Skeletal muscle satellite cell (primary cell): ENCODE measurements around the gene ZNF549.

ENCODE experiments used
- H3K27me3 ChIP-seq: 2 replicates; pipeline ENCODE4 v1.7.0; 2013; ENCODE audit warnings: low read length; ENCODE audit not compliant: control insufficient read depth, insufficient read depth
- H3K36me3 ChIP-seq: 2 replicates; pipeline ENCODE4 v1.7.0; 2013; ENCODE audit warnings: mild to moderate bottlenecking, control low read depth, low read length; ENCODE audit not compliant: insufficient read depth
- H3K4me1 ChIP-seq: 2 replicates; pipeline ENCODE4 v1.7.0; 2013; ENCODE audit warnings: low read length; ENCODE audit not compliant: control insufficient read depth, insufficient read depth
- H3K4me2 ChIP-seq: 2 replicates; pipeline ENCODE4 v1.7.0; 2013; ENCODE audit warnings: mild to moderate bottlenecking, low read length
- H3K4me3 ChIP-seq: 2 replicates; pipeline ENCODE4 v1.7.0; 2013; ENCODE audit warnings: low read length
- H3K9ac ChIP-seq: 2 replicates; pipeline ENCODE4 v1.7.0; 2013; ENCODE audit warnings: mild to moderate bottlenecking, low read depth, low read length, moderate library complexity
- H3K9me3 ChIP-seq: replicated peaks from 2 replicates; pipeline ENCODE4 v1.7.0; 2013; ENCODE audit warnings: mild to moderate bottlenecking, control low read depth, low read length

ZNF549 gene

DNA sequence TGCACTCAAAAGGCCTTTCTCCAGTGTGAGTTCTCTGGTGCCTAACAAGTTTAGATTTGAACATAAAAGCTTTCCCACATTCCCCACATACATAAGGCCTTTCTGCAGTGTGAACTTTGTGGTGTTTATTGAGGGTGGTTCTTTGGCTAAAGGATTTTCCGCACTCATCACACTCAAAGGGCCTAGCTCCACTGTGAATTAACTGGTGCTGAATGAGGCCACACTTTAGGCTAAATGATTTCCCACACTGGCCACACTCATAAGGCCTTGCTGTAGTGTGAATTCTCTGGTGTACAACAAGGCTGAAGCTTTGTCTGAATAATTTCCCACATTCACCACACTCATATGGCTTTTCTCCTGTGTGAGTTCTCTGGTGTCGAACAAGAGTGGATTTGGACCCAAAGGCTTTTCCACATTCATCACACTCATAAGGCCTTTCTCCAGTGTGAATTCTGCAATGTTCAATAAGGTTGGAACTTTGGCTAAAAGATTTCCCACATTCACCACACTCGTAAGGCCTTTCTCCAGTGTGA lies 45.3 kb downstream of the ZNF549 start:
- Histone ChIP-seq H3K4me2 (no peak overlapping the region), H3K9ac (no peak overlapping the region), H3K9me3 (peaks cover 73% of the 10 kb centered on the region), H3K4me1 (peaks cover 2% of the 10 kb centered on the region), H3K36me3 (peaks cover 64% of the 10 kb centered on the region), H3K27me3 (no peaks in the 10 kb centered on the region), H3K4me3 (no peak overlapping the region)

- Histone ChIP-seq H3K9ac (no peak overlapping the region), H3K27me3 (no peaks in the 10 kb centered on the region), H3K36me3 (peaks cover 61% of the 10 kb centered on the region), H3K9me3 (peaks cover 59% of the 10 kb centered on the region), H3K4me3 (no peak overlapping the region), H3K4me2 (no peak overlapping the region), H3K4me1 (peaks cover 7% of the 10 kb centered on the region)
Observed at GRCh38 chr19:57576661-57577060, 49.5 kb downstream of the ZNF549 start.

DNA sequence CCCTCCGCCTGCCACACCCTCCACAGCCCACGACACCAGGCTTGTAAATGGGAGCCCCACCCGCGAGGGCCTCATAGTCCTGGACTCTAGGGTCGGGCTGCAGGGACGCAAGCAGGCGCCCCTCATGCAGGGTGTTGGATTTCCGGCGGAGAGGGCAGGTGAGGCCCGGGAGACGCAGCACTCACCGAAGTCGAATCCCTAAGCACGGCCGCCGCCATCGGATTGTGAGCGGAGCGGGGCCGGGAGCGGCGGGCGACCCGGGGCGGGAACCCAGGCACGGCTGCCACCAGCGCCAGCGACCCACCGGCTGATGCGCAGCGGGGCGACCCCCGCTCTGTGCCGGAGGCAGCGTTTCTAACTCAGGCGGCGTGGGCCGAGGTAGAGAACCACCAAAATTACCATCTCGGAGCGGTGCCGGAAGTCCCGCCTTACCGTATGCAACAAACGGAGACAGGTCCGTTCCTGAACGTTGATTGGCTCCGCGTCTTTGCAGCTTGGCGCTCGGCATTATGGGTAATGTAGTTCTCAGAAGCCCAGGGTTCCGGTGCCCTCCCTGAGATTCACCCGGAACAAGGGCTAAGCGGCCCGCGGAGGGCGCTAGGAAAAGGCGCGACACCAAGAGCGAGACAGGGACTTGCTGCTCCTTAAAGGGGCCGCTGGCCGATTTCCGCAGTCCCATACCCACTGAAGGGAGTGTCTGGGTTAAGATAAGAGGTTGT lies 51.5 kb downstream of the ZNF549 start, which contains the start of gene ZNF416:
Gene ZNF416, minus strand, starts transcription at position 425 of the 719 bp plus-strand sequence. Its CDS starts 207 bp downstream, at position 218.
- Histone ChIP-seq H3K36me3 (peaks cover 41% of the 10 kb centered on the region), H3K27me3 (no peaks in the 10 kb centered on the region), H3K4me1 (peaks cover 13% of the 10 kb centered on the region), H3K9me3 (peaks cover 43% of the 10 kb centered on the region), H3K9ac (peak within 1 kb of the TSS; percentile 88), H3K4me2 (peak within 1 kb of the TSS; percentile 76), H3K4me3 (peak within 1 kb of the TSS; percentile 90)

DNA sequence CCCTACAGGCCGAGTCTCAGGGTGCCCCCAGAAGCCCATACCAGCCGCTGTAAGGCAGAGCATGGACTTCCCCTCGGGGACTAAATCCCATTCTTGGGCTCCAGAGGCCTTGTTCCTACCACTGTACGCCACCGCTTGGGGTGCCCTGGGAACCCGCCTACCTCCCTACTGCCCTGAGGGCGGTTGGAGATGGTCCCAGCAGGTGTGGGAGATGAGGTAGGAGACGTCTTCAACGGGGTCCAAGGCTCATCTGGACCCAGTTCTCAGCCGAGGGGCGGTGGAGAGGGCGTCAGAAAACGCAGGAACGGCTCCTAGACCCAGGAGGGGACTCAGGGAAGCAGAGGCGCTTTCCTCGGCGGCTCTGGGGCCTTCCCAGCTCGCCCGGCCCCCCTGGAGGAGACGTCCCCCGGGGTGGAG lies 56.0 kb downstream of the ZNF549 start:
- peaks cover 17% of the 10 kb centered on the region for H3K4me1 ChIP-seq
- peak overlapping the region; percentile 75 for H3K4me3 ChIP-seq
- H3K4me2 ChIP-seq: peak overlapping the region; percentile 87
- no peak overlapping the region for H3K9ac ChIP-seq
- peaks cover 6% of the 10 kb centered on the region for H3K36me3 ChIP-seq
- peaks cover 4% of the 10 kb centered on the region for H3K9me3 ChIP-seq
- H3K27me3 ChIP-seq: no peaks in the 10 kb centered on the region

DNA sequence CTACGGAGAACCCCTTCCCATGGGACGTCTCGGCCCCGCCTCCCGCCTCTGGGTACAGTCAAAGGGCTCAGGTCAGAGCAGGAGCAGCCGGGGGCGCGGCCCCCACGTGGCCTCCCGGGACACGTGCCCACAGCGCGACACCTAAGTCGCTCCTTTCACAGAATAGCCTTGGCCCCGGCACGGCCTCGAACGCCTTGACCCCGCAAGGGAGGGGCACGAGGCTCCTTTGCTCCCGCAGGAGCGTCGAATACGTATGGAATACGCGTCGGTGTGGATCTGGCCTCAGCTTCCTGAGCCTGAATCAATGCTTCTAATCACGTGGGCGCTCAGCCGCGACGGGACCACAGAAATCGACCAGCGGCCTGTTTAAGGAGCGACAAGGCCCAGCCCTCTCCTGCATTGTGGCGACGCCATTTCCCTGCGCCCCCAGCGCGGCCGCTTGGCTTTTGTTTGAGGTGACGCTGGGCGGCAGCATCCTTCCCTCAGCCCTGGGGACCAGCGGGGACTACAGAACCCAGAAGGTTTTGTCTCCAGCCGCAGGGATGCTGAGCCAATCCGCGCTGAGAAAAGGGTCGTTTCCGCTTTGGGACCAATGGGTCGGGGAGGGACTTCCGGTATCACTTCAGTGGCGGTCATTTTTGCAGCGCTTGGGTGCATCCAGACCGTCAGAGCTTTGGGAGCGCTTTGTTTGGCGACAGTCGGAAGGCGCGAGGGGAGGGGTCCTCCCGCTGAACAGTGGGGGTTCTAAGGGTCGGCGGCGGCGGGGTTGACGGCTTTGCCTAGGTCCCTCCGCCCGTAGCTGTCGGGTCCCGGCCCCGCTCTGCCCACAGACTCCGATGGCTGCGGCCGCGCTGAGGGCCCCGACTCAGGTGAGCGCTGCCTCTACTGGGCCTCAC lies 56.6 kb downstream of the ZNF549 start, which contains the start of gene ZIK1:
Gene ZIK1, plus strand, starts transcription at position 625 of the 896 bp plus-strand sequence. Its CDS starts 212 bp downstream, at position 837.
- peaks cover 17% of the 10 kb centered on the region for H3K4me1 ChIP-seq
- H3K27me3 ChIP-seq: no peaks in the 10 kb centered on the region
- peak within 1 kb of the TSS; percentile 76 for H3K9ac ChIP-seq

DNA sequence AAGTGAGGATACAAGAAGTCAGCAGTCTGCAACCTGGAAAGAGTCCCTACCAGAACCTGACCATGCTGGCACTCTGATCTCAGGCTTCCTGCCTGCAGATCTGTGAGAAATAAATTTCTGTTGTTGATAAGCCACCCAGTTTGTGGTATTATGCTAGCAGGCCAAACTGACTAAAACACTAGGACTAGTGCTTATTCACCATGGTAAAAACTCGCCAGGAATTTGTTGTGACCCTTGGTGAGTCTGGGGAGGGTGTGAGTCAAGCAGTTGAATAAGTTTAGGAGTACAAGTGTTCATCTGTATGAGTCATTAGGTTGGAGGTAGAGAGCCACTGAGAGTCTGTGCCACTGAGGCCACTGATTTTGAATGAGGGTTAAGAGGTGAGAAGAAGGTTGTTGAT lies 60.4 kb downstream of the ZNF549 start:
- Histone ChIP-seq H3K9ac (no peak overlapping the region), H3K9me3 (peaks cover 25% of the 10 kb centered on the region), H3K4me2 (no peak overlapping the region), H3K4me1 (peaks cover 17% of the 10 kb centered on the region), H3K27me3 (no peaks in the 10 kb centered on the region), H3K4me3 (no peak overlapping the region), H3K36me3 (peaks cover 42% of the 10 kb centered on the region)

More for the DNA sequence above, 56.6 kb downstream of the ZNF549 start, which contains the start of gene ZIK1:
- Histone ChIP-seq H3K4me2 (peak within 1 kb of the TSS; percentile 87), H3K4me3 (peak within 1 kb of the TSS; percentile 75), H3K36me3 (peaks cover 11% of the 10 kb centered on the region), H3K9me3 (peaks cover 4% of the 10 kb centered on the region)

- Histone ChIP-seq H3K36me3 (peaks cover 10% of the 10 kb centered on the region), H3K4me2 (peak overlapping the region; percentile 97), H3K9ac (no peak overlapping the region), H3K9me3 (no peaks in the 10 kb centered on the region), H3K4me1 (peaks cover 8% of the 10 kb centered on the region), H3K27me3 (no peaks in the 10 kb centered on the region), H3K4me3 (peak overlapping the region; percentile 94)
Observed at GRCh38 chr19:57599377-57599760, 72.2 kb downstream of the ZNF549 start.

DNA sequence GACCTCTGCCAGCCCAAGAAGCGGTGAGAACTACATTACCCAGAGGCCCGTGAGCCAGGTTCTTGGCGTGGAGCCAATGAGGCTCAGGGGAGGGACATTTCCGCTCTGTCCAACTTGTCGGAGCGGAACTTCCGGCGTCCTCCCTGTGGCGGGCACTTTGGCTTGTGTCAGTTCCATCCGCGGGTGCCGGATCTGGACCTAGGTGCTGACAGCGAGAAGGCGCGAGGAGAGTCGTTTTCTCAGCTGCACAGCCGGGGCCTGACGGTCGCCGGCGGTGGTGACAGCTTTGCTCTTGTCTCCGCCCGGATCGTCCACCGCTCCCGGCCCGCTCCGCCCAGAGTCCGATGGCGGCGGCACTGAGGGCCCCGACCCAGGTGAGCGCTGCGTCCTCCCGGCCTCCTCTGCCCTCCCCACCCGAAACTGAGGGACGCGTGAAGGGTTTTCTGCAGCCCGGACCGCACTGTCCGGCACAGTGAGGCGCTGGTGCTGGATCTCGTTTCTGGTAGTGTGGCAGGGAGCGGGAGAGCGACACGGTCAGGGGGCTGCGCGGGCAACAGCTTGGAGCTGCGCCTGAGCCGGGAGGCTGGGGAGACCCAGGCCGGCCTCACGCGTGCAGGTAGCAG lies 72.7 kb downstream of the ZNF549 start, which contains the start of gene ZNF530:
Gene ZNF530, plus strand, starts transcription at position 125 of the 623 bp plus-strand sequence. CDS start 4,461 bp downstream, outside the sequence.
- peak within 1 kb of the TSS; percentile 84 for H3K9ac ChIP-seq
- no peaks in the 10 kb centered on the region for H3K9me3 ChIP-seq

GRCh38 chr19:57606931-57607330 lies 79.8 kb downstream of the ZNF549 start:
- Histone ChIP-seq H3K4me3 (no peak overlapping the region), H3K36me3 (peaks cover 37% of the 10 kb centered on the region), H3K9me3 (no peaks in the 10 kb centered on the region), H3K4me2 (no peak overlapping the region), H3K9ac (no peak overlapping the region), H3K4me1 (no peaks in the 10 kb centered on the region), H3K27me3 (no peaks in the 10 kb centered on the region)

More for the DNA sequence above, 72.7 kb downstream of the ZNF549 start, which contains the start of gene ZNF530:
- Histone ChIP-seq H3K27me3 (no peaks in the 10 kb centered on the region), H3K4me3 (peak within 1 kb of the TSS; percentile 94), H3K4me1 (peaks cover 8% of the 10 kb centered on the region), H3K36me3 (peaks cover 11% of the 10 kb centered on the region), H3K4me2 (peak within 1 kb of the TSS; percentile 97)
